GM21723 (cell line): ENCODE data around the gene GNAT3.

ENCODE experiments used
- ATAC-seq: cut with Tn5 transposase; IDR thresholded peaks from one replicate; pipeline ENCODE4 v1.9.1; 2021; ENCODE audit warnings: mild to moderate bottlenecking, moderate library complexity; ENCODE audit not compliant: unreplicated experiment

Gene GNAT3

GRCh38 chr7:80511964-80512363 lies at the start of gene GNAT3:
GNAT3 (minus strand) TSS chr7:80512064; CDS start chr7:80511926, 138 bp downstream.
- no peak for ATAC-seq

GRCh38 chr7:80558116-80558515 lies 46.3 kb upstream of the GNAT3 start:
- no peak for ATAC-seq

- no peak for ATAC-seq
Observed at GRCh38 chr7:80552031-80552694, 40.3 kb upstream of the GNAT3 start.

- no peak for ATAC-seq
Observed at GRCh38 chr7:80550005-80550404, 38.1 kb upstream of the GNAT3 start.

GRCh38 chr7:80548840-80549530 lies 37.1 kb upstream of the GNAT3 start:
- ATAC-seq: no peak

GRCh38 chr7:80542398-80542797 lies 30.5 kb upstream of the GNAT3 start:
- no peak for ATAC-seq

GRCh38 chr7:80540836-80541235 lies 29.0 kb upstream of the GNAT3 start:
- ATAC-seq: no peak

GRCh38 chr7:80537091-80537490 lies 25.2 kb upstream of the GNAT3 start:
- ATAC-seq: no peak

- ATAC-seq: no peak
Observed at GRCh38 chr7:80536426-80536825, 24.6 kb upstream of the GNAT3 start.

- ATAC-seq: no peak
Observed at GRCh38 chr7:80533287-80533686, 21.4 kb upstream of the GNAT3 start.

- ATAC-seq: no peak
Observed at GRCh38 chr7:80532153-80532552, 20.3 kb upstream of the GNAT3 start.

GRCh38 chr7:80530136-80530535 lies 18.3 kb upstream of the GNAT3 start:
- no peak for ATAC-seq

- ATAC-seq: no peak
Observed at GRCh38 chr7:80529362-80529761, 17.5 kb upstream of the GNAT3 start.

GRCh38 chr7:80528689-80529088 lies 16.8 kb upstream of the GNAT3 start:
- ATAC-seq: no peak

GRCh38 chr7:80526472-80526871 lies 14.6 kb upstream of the GNAT3 start:
- no peak for ATAC-seq

- ATAC-seq: no peak
Observed at GRCh38 chr7:80524693-80525092, 12.8 kb upstream of the GNAT3 start.

- ATAC-seq: no peak
Observed at GRCh38 chr7:80521809-80522208, 9.9 kb upstream of the GNAT3 start.

GRCh38 chr7:80520199-80520598 lies 8.3 kb upstream of the GNAT3 start:
- ATAC-seq: no peak

- no peak for ATAC-seq
Observed at GRCh38 chr7:80517282-80517747, 5.5 kb upstream of the GNAT3 start.

- ATAC-seq: no peak
Observed at GRCh38 chr7:80515298-80515697, 3.4 kb upstream of the GNAT3 start.

GRCh38 chr7:80510021-80510420 lies 1.8 kb downstream of the GNAT3 start:
- ATAC-seq: no peak

- no peak for ATAC-seq
Observed at GRCh38 chr7:80508440-80508839, 3.4 kb downstream of the GNAT3 start.
